Right atrium auricular region (tissue), 2 donors: ENCODE results near the gene IFNL1. TPM values are rescaled to one million over a fixed set of nuclear protein-coding genes. Genes with fewer than 3 reads are reported as not detected.
A peak's percentile ranks its signal among the peaks of the same experiment; 100 is the strongest.

Experiments
- DNase-seq: peaks from one replicate; pipeline ENCODE4 v3.0.0-alpha.2; 2019; ENCODE audit warnings: low spot score
- H3K27ac ChIP-seq, 2 donors: fragments of 200-600 bp; sonication (generic); 1 replicate in 1 of 2; 2 replicates in 1 of 2; pipeline ENCODE4 v1.5.1; 2016 to 2019
- H3K27me3 ChIP-seq, 2 donors: fragments of 200-600 bp; sonication (generic); one replicate each; pipeline versions ENCODE4 v1.5.1 to v1.6.0; 2017 to 2019
- H3K36me3 ChIP-seq: fragments of 200-600 bp; sonication (generic); one replicate; pipeline ENCODE4 v1.5.1; 2016
- H3K4me1 ChIP-seq, 2 donors: fragments of 200-600 bp; sonication (generic); one replicate each; pipeline versions ENCODE4 v1.5.1 to v1.6.0; 2017 to 2019
- H3K4me3 ChIP-seq, 2 donors: fragments of 200-600 bp; sonication (generic); 1 replicate in 1 of 2; 2 replicates in 1 of 2; pipeline ENCODE4 v1.5.1; 2017 to 2019; ENCODE audit warnings: mild to moderate bottlenecking in 1 of 2, moderate library complexity in 1 of 2
- H3K9me3 ChIP-seq, 2 donors: fragments of 200-600 bp; sonication (generic); one replicate each; pipeline ENCODE4 v1.5.1; 2019
- CTCF ChIP-seq, 2 donors: fragments of 200-600 bp; sonication (generic); IDR thresholded peaks; one replicate each; pipeline ENCODE4 v1.5.1; 2019; ENCODE audit warnings: antibody characterized with exemption in 2 of 2
- total RNA-seq, 2 donors: library from RNA; depleted of rRNA; stranded (reverse); fragments of >200 nt; gene quantifications; one replicate each; pipeline ENCODE4 v1.1.0, GENCODE V29; 2016

Gene IFNL1
- total RNA-seq, 2 donors from 2014 or later = not detected

GRCh38 chr19:39345956-39346355, 49.7 kb downstream of the IFNL1 start:
- Histone ChIP-seq H3K36me3 (no peaks in the 10 kb centered on the region), H3K4me3 (no peak overlapping the region), H3K4me1 (peaks cover 0 to 59% of the 10 kb centered on the region in 2 donors), H3K9me3 (no peaks in the 10 kb centered on the region), H3K27me3 (no peaks in the 10 kb centered on the region), H3K27ac (no peak overlapping the region)
- TF ChIP-seq CTCF (IDR thresholded peaks at IDR 0.05) = no peak
- no peak for DNase-seq

GRCh38 chr19:39347332-39348164, 51.3 kb downstream of the IFNL1 start:
- Histone ChIP-seq H3K36me3 (no peaks in the 10 kb centered on the region), H3K27me3 (no peaks in the 10 kb centered on the region), H3K4me1 (peaks cover 0 to 59% of the 10 kb centered on the region in 2 donors), H3K9me3 (no peaks in the 10 kb centered on the region), H3K27ac (peak overlapping the region; percentile 11 to 26), H3K4me3 (no peak overlapping the region)
- no peak for TF ChIP-seq CTCF (IDR thresholded peaks at IDR 0.05)
- no peak for DNase-seq

Other genes starting within 250 kb of the IFNL1 start
- not detected for gene ACP7, start 212.0 kb upstream of the IFNL1 start, total RNA-seq
- gene PAK4, start 170.6 kb upstream of the IFNL1 start, total RNA-seq = 10 to 100 TPM; 11.2 to 13.7 TPM
- not detected for gene NCCRP1, start 99.4 kb upstream of the IFNL1 start, total RNA-seq
- gene SYCN, start 92.1 kb upstream of the IFNL1 start, total RNA-seq = not detected
- gene IFNL3, start 51.4 kb upstream of the IFNL1 start, total RNA-seq = not detected
- not detected for gene IFNL4, start 47.6 kb upstream of the IFNL1 start, total RNA-seq
- gene IFNL2, start 28.0 kb upstream of the IFNL1 start, total RNA-seq = not detected
- 1 to 10 TPM in 1 of 2 donors, under 1 TPM in 1; 0.67 to 1.1 TPM for gene LRFN1, start 24.5 kb downstream of the IFNL1 start, total RNA-seq
- gene GMFG, start 39.6 kb downstream of the IFNL1 start, total RNA-seq = 1 to 10 TPM; 5.3 to 9.7 TPM
- 10 to 100 TPM; 48.5 to 97.6 TPM for gene SAMD4B, start 46.0 kb downstream of the IFNL1 start, total RNA-seq
- gene PAF1, start 94.7 kb downstream of the IFNL1 start, total RNA-seq = 10 to 100 TPM; 34.8 to 54.3 TPM
- gene MED29, start 95.0 kb downstream of the IFNL1 start, total RNA-seq = 10 to 100 TPM; 29.9 to 32.3 TPM
- gene ZFP36, start 110.4 kb downstream of the IFNL1 start, total RNA-seq = 100 to 1,000 TPM; 107 to 202 TPM
- 10 to 100 TPM in 1 of 2 donors, 1 to 10 TPM in 1; 7.5 to 12.0 TPM for gene PLEKHG2, start 116.3 kb downstream of the IFNL1 start, total RNA-seq
- gene RPS16, start 139.5 kb downstream of the IFNL1 start, total RNA-seq = 1,000 to 10,000 TPM; 1,032 to 1,330 TPM
- 10 to 100 TPM; 81.7 to 95.1 TPM for gene SUPT5H, start 149.2 kb downstream of the IFNL1 start, total RNA-seq
- gene TIMM50, start 184.4 kb downstream of the IFNL1 start, total RNA-seq = 10 to 100 TPM; 60.0 to 80.9 TPM
- gene DLL3, start 202.5 kb downstream of the IFNL1 start, total RNA-seq = not detected
- gene SELENOV, start 218.7 kb downstream of the IFNL1 start, total RNA-seq = not detected
- 1 to 10 TPM; 2.1 to 2.3 TPM for gene EID2B, start 236.4 kb downstream of the IFNL1 start, total RNA-seq
- 10 to 100 TPM in 1 of 2 donors, 1 to 10 TPM in 1; 6.7 to 11.1 TPM for gene EID2, start 243.8 kb downstream of the IFNL1 start, total RNA-seq